Suprapubic skin (tissue), 4 donors: ENCODE data around the gene TAF1D. TPM values are rescaled to one million over a fixed set of nuclear protein-coding genes. Genes with fewer than 3 reads are reported as not detected.

Experiments
- DNase-seq, 2 donors: peaks; one replicate each; pipeline ENCODE4 v3.0.0-alpha.2; 2019; ENCODE audit warnings: low spot score in 2 of 2
- H3K27ac ChIP-seq: fragments of 200-600 bp; sonication (generic); one replicate; pipeline ENCODE4 v1.5.1; 2019
- H3K27me3 ChIP-seq: fragments of 200-600 bp; sonication (generic); one replicate; pipeline ENCODE4 v1.5.1; 2019
- H3K36me3 ChIP-seq: fragments of 200-600 bp; sonication (generic); one replicate; pipeline ENCODE4 v1.5.1; 2019
- H3K4me1 ChIP-seq: fragments of 200-600 bp; sonication (generic); one replicate; pipeline ENCODE4 v1.5.1; 2019
- H3K4me3 ChIP-seq: fragments of 200-600 bp; sonication (generic); one replicate; pipeline ENCODE4 v1.5.1; 2019; ENCODE audit warnings: mild to moderate bottlenecking
- H3K9me3 ChIP-seq: fragments of 200-600 bp; sonication (generic); one replicate; pipeline ENCODE4 v1.5.1; 2019
- CTCF ChIP-seq, 2 donors: fragments of 200-600 bp in 1 of 2; fragments of 450-650 bp in 1 of 2; sonication (generic) in 1 of 2; IDR thresholded peaks; one replicate each; pipeline ENCODE4 v1.5.1; 2016 to 2019; ENCODE audit warnings: antibody characterized with exemption in 2 of 2, mild to moderate bottlenecking in 1 of 2, moderate library complexity in 1 of 2
- EP300 ChIP-seq: sonication (generic); formaldehyde crosslinking; IDR thresholded peaks from one replicate; pipeline ENCODE4 v1.6.1; 2017; ENCODE audit warnings: antibody characterized with exemption
- POLR2A ChIP-seq, 2 donors: fragments of 450-650 bp; IDR thresholded peaks; one replicate each; pipeline ENCODE4 v1.6.1; 2017; ENCODE audit warnings: antibody characterized with exemption in 2 of 2, mild to moderate bottlenecking in 2 of 2, moderate library complexity in 2 of 2
- POLR2AphosphoS5 ChIP-seq, 3 donors: sonication (generic); formaldehyde crosslinking; IDR thresholded peaks; one replicate each; pipeline ENCODE4 v1.6.1; 2017; ENCODE audit warnings: antibody characterized with exemption in 3 of 3
- WGBS: methylation state at CpG from one replicate; pipeline ENCODE4 v1.1.5; 2018; 5-methylcytosine and 5-hydroxymethylcytosine counted together
- total RNA-seq, 4 donors: library from RNA; depleted of rRNA; stranded (reverse); fragments of >200 nt; gene quantifications; one replicate each; pipeline ENCODE4 v1.1.0, GENCODE V29; 2016

TAF1D gene
- total RNA-seq, 4 donors from 2014 or later, result 53.5 to 142 (median 81.1) TPM

GRCh38 chr11:93740730-93741093 lies 583 bp downstream of the TAF1D start:
- Histone ChIP-seq H3K36me3 (peaks cover 32% of the 10 kb centered on the region), H3K4me1 (peaks cover 53% of the 10 kb centered on the region), H3K9me3 (no peaks in the 10 kb centered on the region), H3K27ac (peak overlapping the region; percentile 98), H3K27me3 (no peaks in the 10 kb centered on the region), H3K4me3 (peak overlapping the region; percentile 87)
- under 1% methylated on average over 20 of the region's 20 CpGs for WGBS
- peak; percentile 77 to 87 for DNase-seq
- TF ChIP-seq POLR2A (IDR thresholded peaks at IDR 0.05) (no peak), POLR2AphosphoS5 (IDR thresholded peaks at IDR 0.05) (no peak), EP300 (no peak), CTCF (IDR thresholded peaks at IDR 0.05) (no peak)

GRCh38 chr11:93740031-93740729 lies 1.1 kb downstream of the TAF1D start:
- H3K36me3 ChIP-seq, result peaks cover 37% of the 10 kb centered on the region
- no peaks in the 10 kb centered on the region for H3K27me3 ChIP-seq
- H3K9me3 ChIP-seq, result no peaks in the 10 kb centered on the region
- peak overlapping the region; percentile 98 for H3K27ac ChIP-seq
- 7% methylated on average over 18 of the region's 18 CpGs for WGBS
- no peak for DNase-seq
- H3K4me1 ChIP-seq, result peaks cover 55% of the 10 kb centered on the region
- peak overlapping the region; percentile 87 for H3K4me3 ChIP-seq
- TF ChIP-seq POLR2AphosphoS5 (IDR thresholded peaks at IDR 0.05), result no peak
- no peak for TF ChIP-seq EP300
- TF ChIP-seq CTCF (IDR thresholded peaks at IDR 0.05), result no peak
- no peak for TF ChIP-seq POLR2A (IDR thresholded peaks at IDR 0.05)

- Histone ChIP-seq H3K36me3 (peaks cover 52% of the 10 kb centered on the region), H3K27me3 (no peaks in the 10 kb centered on the region), H3K4me3 (peak overlapping the region; percentile 87), H3K9me3 (no peaks in the 10 kb centered on the region), H3K27ac (no peak overlapping the region), H3K4me1 (peaks cover 61% of the 10 kb centered on the region)
- no peak for DNase-seq
- TF ChIP-seq EP300 (no peak), POLR2A (IDR thresholded peaks at IDR 0.05) (no peak), CTCF (IDR thresholded peaks at IDR 0.05) (no peak), POLR2AphosphoS5 (IDR thresholded peaks at IDR 0.05) (no peak)
- 61% methylated on average over 6 of the region's 6 CpGs for WGBS
These were observed 2.6 kb downstream of the TAF1D start for GRCh38 chr11:93738647-93739081.

GRCh38 chr11:93737904-93738612 lies 3.2 kb downstream of the TAF1D start:
- Histone ChIP-seq H3K4me1 (peaks cover 61% of the 10 kb centered on the region), H3K4me3 (peak overlapping the region; percentile 87), H3K27me3 (no peaks in the 10 kb centered on the region), H3K36me3 (peaks cover 53% of the 10 kb centered on the region), H3K27ac (no peak overlapping the region), H3K9me3 (no peaks in the 10 kb centered on the region)
- TF ChIP-seq POLR2AphosphoS5 (IDR thresholded peaks at IDR 0.05) (no peak), POLR2A (IDR thresholded peaks at IDR 0.05) (no peak), CTCF (IDR thresholded peaks at IDR 0.05) (no peak), EP300 (no peak)
- no peak for DNase-seq
- 44% methylated on average over 6 of the region's 6 CpGs for WGBS

- H3K36me3 ChIP-seq, result peaks cover 72% of the 10 kb centered on the region
- DNase-seq, result no peak
- TF ChIP-seq EP300 (no peak), CTCF (IDR thresholded peaks at IDR 0.05) (no peak), POLR2AphosphoS5 (IDR thresholded peaks at IDR 0.05) (no peak), POLR2A (IDR thresholded peaks at IDR 0.05) (no peak)
These were observed 5.2 kb downstream of the TAF1D start for GRCh38 chr11:93736129-93736528.

More at GRCh38 chr11:93736129-93736528, 5.2 kb downstream of the TAF1D start:
- Histone ChIP-seq H3K9me3 (no peaks in the 10 kb centered on the region), H3K4me1 (peaks cover 49% of the 10 kb centered on the region), H3K27me3 (no peaks in the 10 kb centered on the region), H3K27ac (no peak overlapping the region), H3K4me3 (no peak overlapping the region)
